Lower lobe of right lung (tissue), 2 donors: ENCODE measurements around the gene SHQ1. TPM values are rescaled to one million over a fixed set of nuclear protein-coding genes. Genes with fewer than 3 reads are reported as not detected.
A peak's percentile ranks its signal among the peaks of the same experiment; 100 is the strongest.

Experiments
- ATAC-seq, 2 donors: fragments of 200-7000 bp; cut with Tn5 transposase; one replicate each; pipeline ENCODE4 v1.9.1; 2020 to 2022; ENCODE audit warnings: mild to moderate bottlenecking in 2 of 2, moderate library complexity in 2 of 2
- DNase-seq: peaks from one replicate; pipeline ENCODE4 v3.0.0-alpha.2; 2020
- H3K27ac ChIP-seq: fragments of 200-600 bp; one replicate; pipeline ENCODE4 v1.8.0; 2022
- H3K27me3 ChIP-seq: fragments of 200-600 bp; one replicate; pipeline ENCODE4 v1.8.0; 2022; ENCODE audit warnings: low read depth
- H3K36me3 ChIP-seq: fragments of 200-600 bp; one replicate; pipeline ENCODE4 v1.8.0; 2022; ENCODE audit warnings: mild to moderate bottlenecking
- H3K4me1 ChIP-seq: fragments of 200-600 bp; one replicate; pipeline ENCODE4 v1.8.0; 2022
- H3K4me3 ChIP-seq: fragments of 200-600 bp; one replicate; pipeline ENCODE4 v1.8.0; 2022; ENCODE audit warnings: mild to moderate bottlenecking
- H3K9me3 ChIP-seq: fragments of 200-600 bp; one replicate; pipeline ENCODE4 v1.8.0; 2022
- CTCF ChIP-seq: fragments of 200-600 bp; IDR thresholded peaks from one replicate; pipeline ENCODE4 v1.8.0; 2022; ENCODE audit warnings: antibody characterized with exemption, mild to moderate bottlenecking
- intact Hi-C: fragments of 100-400 bp; cut with DNase I; formaldehyde crosslinking; loops from one replicate; pipeline ENCODE4 v1.11.0; 2022
- total RNA-seq: library from RNA; stranded (reverse); fragmentation: NEBNext Ultra II Directional; extraction: Animal tissue kit (Norgen Biotek cat#: 25700); gene quantifications from one replicate; pipeline ENCODE4 v1.2.1, GENCODE V29; 2021
- donor health status: DM: no; HTN: yes; CAD: no; lungs with severe emphysema.

Gene SHQ1
- total RNA-seq, 1 donor from 2014 or later, result 16.8 TPM

DNA sequence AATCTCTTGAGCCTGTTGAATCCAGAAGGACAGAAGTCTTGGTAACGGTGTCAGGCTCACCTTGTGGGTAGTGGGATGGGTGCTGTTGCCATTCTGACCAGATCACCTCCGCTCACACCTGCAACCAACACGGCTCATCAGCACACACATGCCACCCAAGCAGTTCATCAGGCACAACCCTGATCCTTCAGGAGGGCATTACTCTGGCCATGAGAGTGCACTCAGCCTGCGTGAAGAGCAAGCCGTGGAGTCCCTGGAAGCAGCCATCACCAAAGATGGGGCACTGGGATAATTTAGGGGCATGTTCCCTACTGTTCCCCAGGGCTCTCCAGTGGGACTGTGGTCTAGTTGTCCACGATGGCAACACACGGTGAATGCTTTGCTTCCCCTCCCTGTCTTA, 120.5 kb downstream of the SHQ1 start:
- no peaks in the 10 kb centered on the region for H3K36me3 ChIP-seq
- TF ChIP-seq CTCF, result no peak
- H3K27me3 ChIP-seq, result no peaks in the 10 kb centered on the region
- intact Hi-C loops, result no loop called here
- H3K4me3 ChIP-seq, result no peak overlapping the region
- ATAC-seq, result no peak
- no peak for DNase-seq
- peaks cover 4% of the 10 kb centered on the region for H3K9me3 ChIP-seq
- H3K4me1 ChIP-seq, result no peaks in the 10 kb centered on the region
- H3K27ac ChIP-seq, result no peak overlapping the region

GRCh38 chr3:72727172-72727571, 121.1 kb downstream of the SHQ1 start:
- intact Hi-C loops, result no loop called here
- H3K27ac ChIP-seq, result no peak overlapping the region
- no peaks in the 10 kb centered on the region for H3K4me1 ChIP-seq
- no peaks in the 10 kb centered on the region for H3K27me3 ChIP-seq
- DNase-seq (no peak), ATAC-seq (no peak)
- H3K36me3 ChIP-seq, result no peaks in the 10 kb centered on the region
- no peak for TF ChIP-seq CTCF
- no peak overlapping the region for H3K4me3 ChIP-seq
- H3K9me3 ChIP-seq, result no peaks in the 10 kb centered on the region

- ATAC-seq (no peak), DNase-seq (no peak)
- no peaks in the 10 kb centered on the region for H3K27me3 ChIP-seq
- no peak for TF ChIP-seq CTCF
- H3K4me1 ChIP-seq, result no peaks in the 10 kb centered on the region
- intact Hi-C loops, result no loop called here
- H3K4me3 ChIP-seq, result no peak overlapping the region
- H3K9me3 ChIP-seq, result no peaks in the 10 kb centered on the region
- no peak overlapping the region for H3K27ac ChIP-seq
- H3K36me3 ChIP-seq, result no peaks in the 10 kb centered on the region
Measured at GRCh38 chr3:72725229-72725628, 123.0 kb downstream of the SHQ1 start.

DNA sequence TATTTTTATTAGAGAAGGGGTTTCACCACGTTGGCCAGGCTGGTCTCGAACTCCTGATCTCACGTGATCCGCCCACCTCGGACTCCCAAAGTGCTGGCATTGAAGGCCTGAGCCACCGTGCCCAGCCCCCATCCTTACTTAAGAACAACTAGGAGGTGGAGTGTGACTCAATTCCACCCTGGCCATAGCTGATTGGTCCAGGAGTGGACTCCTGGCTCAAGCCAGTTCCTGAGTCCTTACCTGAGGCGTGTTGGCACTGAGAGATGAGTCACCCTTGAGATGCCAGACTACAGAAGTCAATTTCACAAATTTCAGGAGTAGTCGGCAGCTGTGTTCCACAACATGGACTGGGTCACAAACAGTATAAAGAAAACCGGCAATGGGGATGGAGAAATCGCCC, 124.2 kb downstream of the SHQ1 start:
- Histone ChIP-seq H3K4me1 (no peaks in the 10 kb centered on the region), H3K9me3 (no peaks in the 10 kb centered on the region), H3K4me3 (no peak overlapping the region), H3K27me3 (no peaks in the 10 kb centered on the region), H3K36me3 (no peaks in the 10 kb centered on the region), H3K27ac (no peak overlapping the region)
- TF ChIP-seq CTCF, result no peak
- DNase-seq (no peak), ATAC-seq (peak in 1 of 2 donors; percentile 52)
- intact Hi-C loops, result no loop called here

DNA sequence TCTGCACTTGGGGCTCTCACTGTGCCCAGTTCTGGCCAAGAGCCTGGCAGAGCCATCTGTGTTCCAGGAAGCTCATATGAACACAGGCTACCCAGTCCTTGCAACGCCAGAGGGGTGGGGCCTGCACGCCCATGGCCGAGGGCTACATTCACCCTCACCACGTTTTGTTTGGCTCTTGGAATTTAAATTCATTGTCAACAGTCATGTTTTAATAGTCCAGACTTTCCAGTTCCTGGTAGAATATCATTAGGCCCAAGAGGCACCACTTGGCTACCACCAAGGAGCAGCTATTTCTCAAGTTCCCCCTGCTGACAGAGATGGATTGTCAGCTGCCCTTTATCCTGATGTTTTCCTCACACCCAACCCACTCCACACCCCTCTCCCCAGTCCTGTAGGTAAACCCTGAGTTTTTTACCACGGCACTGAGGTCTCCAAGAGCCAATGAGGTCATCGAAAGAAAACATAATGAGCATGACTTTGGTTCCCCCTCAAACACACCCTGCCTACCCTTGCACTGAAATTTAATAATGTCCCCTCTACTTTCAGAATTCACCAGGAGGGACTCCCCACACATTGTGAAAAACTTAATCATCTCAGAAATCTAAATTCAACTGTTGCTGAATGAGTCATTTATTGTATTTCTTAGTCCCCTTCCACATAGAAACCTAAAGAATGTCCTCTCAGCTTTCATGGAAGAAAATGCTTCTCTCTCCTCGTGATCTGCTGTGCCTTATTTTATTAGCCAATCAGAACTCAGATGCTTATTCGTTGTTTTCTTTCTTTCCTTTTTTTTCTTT, 125.1 kb downstream of the SHQ1 start:
- Histone ChIP-seq H3K4me1 (no peaks in the 10 kb centered on the region), H3K27me3 (no peaks in the 10 kb centered on the region), H3K9me3 (no peaks in the 10 kb centered on the region), H3K36me3 (no peaks in the 10 kb centered on the region), H3K27ac (no peak overlapping the region), H3K4me3 (no peak overlapping the region)
- DNase-seq (no peak), ATAC-seq (peak in 1 of 2 donors; percentile 52)
- TF ChIP-seq CTCF, result no peak
- intact Hi-C loops, result no loop called here
